Measurements from ENCODE around the gene FDCSP.
"Not testable (repeated sequence)": the region's sequence is repeated elsewhere in the genome, so short reads cannot be mapped to it uniquely, and the experiment has no call there.

FDCSP gene

DNA sequence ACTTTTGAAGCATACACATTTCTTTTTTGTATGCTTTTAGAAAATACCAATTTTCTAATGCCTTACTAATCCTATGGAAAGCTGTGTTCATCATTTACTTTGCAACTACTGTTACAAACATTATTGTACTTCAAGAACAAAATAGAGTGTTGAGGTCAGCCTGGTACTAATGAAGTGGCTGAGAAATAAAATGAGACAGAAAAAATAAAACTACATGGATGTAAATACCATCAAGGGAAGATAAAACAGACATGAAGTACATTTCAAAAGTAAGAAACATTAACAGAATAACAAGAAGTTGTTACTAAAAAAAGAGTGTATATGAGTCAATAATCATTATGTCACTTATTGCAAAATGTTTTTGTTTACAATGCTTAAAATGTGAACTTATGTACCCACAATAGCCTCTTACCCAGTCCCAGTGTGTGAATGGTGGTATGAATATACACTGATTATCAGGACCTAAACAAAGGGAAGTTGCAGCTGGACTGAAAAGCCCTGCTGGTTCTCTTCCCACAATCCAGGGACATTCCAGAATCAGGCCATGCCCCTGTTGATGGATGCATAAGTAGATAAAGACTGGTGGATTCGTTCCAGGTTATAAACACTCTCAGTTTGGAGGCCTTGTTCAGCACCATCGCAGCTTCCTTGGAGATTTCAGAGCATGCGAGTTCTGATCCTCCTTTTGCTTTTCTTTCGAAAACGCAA is 14.1 kb downstream of the FDCSP start:
- DNase-seq = no peak

- not testable (repeated sequence) for DNase-seq
Observed at GRCh38 chr4:70242297-70242696, 16.4 kb downstream of the FDCSP start, which contains the start of gene CSN3. Gene CSN3, plus strand, starts transcription at chr4:70242597. Its CDS starts 2,223 bp downstream, at chr4:70244820.

GRCh38 chr4:70243091-70243490 is 17.2 kb downstream of the FDCSP start:
- no peak for DNase-seq

DNA sequence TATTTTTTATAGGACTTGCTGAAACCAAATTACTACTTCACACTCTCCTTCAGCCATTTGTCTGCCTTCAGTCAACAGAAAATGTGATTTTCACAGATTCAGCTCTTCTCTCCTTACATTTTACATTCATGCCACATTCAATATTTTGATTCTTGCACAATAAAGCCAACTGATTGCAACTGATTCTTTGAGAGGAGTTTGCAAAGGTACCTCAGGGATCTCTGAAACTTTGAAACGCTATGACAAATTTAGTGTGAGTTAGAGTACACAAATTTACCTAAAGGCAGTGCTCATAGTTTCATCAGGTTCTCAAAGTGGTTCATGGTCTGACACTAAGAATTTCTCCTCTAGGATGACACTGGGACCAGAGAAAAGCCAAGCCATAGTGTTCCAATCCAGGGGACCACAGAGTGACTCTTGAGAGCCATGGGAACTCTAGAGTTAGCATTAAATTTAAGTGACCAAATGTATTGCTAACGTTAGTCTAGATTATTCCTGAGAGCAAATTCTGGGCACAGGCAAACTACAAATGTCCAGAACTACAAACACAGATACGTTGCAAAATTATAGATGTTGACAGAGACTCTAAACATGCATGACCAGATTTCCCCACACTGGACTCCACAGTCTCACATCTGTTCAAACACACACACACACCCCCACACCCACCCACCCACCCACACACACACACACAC is 25.5 kb downstream of the FDCSP start:
- no peak for DNase-seq

- no peak for DNase-seq
Observed at GRCh38 chr4:70251945-70252277, 26.0 kb downstream of the FDCSP start.

DNA sequence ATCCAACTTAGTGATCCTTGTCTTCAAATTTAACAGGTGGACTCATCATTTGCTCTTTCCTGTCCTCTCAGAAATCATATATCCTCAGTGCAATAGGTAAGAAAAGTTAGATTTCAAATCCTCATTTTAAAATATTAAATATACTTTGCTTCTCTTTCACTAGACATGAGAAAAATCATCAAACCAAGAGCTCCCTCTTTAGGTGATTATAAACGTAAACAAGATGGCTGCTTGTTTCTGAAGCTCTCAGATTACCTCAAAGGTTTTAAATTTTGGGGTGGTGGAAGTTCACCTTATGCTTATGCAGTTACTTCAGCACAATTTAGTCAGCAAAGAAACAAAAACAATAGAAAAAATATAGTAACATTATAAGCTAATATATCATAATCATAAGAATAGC is 43.8 kb downstream of the FDCSP start:
- DNase-seq = no peak

DNA sequence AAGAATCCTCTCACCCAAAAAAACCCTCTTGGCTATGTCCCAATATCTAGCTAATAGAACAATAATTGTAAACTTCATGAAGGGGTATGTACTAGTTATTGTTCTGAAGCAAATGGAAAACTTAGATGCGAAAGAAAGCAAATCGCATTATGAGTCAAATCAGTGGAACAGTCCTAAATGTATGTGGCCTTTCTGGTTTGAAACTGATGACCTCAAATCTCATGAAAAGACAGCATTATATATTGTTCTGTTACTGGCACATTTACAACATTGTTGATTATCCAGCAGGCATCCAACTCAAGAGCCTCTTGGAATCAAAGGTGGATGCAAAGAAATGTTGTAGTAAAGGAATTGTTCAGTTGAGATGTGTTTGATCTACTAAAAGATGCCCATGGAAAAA is 51.2 kb downstream of the FDCSP start:
- no peak for DNase-seq

GRCh38 chr4:70280567-70280966 is 54.6 kb downstream of the FDCSP start:
- peak; percentile 85 for DNase-seq

Measured in NCI-H774 (cell line).